GM19455 (cell line): Measurements from ENCODE around the gene KCNQ1OT1.

Experiments
- ATAC-seq: cut with Tn5 transposase; IDR thresholded peaks from one replicate; pipeline ENCODE4 v1.9.1; 2021; ENCODE audit not compliant: unreplicated experiment

KCNQ1OT1 gene

DNA sequence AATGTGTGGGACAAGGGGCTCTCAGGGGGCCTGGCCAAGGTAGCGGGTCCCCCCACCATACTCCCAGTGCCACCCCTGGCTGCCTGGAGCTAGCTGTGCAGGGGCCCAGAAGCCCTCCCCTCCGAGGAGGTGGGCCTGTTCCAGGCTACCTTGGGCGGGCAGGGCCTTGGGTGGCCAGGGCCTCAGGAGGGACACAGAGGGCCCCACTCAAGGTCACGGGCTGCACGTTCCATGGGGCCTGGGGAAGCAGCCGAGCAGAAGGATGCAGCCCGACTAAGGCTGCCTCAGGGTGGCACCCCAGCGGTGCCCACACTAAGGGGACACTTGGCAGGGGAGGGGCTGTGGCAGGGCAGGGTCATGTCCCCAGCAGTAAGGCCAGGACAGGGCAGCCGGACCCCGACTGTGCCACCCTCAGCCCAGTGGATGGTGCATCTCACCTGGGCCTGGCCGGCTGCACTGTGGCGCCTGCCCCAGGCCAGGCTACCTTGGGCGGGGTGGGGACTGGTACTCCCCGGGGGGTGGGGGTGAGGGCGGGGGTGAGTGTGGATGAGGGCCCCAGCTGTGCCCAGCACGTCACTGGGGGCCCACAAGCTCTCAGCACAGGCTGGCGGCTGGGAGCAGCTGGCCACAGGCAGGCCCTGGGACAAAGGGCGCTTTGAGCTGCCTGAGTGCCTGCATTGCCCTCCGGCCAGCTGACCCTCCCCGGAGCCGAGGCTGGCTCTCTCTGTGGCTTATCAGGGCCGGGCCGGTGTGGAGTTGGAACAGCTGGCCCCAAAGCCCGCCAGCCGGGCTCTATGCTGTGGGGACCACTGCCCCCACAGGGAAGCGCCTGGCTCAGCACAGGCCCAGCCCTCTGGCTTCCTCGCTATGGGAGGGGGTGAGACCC lies 137.9 kb downstream of the KCNQ1OT1 start:
- ATAC-seq, result no peak

DNA sequence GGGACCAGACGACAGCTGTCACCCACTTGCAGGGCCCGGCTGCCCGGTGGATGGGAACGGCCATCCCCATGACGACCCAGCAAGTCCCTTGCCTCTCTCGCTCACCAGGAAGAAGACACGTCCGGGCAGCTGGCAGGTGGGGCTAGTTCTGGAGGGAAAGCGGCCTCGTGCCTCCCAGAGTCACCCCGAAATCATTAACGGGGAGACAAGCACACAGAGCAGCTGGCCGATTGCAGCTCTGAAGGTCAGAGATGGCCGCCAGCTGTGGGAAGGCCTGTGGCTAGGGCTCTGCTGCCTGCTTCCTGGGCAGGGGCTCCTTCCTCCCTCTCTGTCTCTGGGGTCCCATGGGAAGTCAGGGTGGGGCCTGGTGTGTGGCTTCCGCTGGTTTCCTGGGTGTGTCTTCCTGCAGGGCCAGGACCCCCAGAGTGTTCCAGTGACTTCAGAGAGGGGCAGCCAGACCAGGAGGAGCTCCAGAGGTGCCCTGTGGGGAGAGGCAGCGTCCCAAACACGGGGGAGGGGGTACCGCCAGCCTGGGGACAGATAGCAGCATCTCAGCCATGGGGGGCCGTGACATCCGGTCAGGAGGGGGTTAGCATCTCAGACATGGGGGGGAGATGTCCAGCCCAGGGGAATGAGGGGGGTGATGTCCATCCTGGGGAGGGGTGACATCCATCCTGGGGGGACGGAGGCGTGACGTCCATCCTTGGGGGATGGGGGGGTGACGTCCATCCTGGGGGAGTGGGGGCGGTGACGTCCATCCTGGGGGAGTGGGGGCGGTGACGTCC lies 140.1 kb downstream of the KCNQ1OT1 start:
- ATAC-seq, result no peak

DNA sequence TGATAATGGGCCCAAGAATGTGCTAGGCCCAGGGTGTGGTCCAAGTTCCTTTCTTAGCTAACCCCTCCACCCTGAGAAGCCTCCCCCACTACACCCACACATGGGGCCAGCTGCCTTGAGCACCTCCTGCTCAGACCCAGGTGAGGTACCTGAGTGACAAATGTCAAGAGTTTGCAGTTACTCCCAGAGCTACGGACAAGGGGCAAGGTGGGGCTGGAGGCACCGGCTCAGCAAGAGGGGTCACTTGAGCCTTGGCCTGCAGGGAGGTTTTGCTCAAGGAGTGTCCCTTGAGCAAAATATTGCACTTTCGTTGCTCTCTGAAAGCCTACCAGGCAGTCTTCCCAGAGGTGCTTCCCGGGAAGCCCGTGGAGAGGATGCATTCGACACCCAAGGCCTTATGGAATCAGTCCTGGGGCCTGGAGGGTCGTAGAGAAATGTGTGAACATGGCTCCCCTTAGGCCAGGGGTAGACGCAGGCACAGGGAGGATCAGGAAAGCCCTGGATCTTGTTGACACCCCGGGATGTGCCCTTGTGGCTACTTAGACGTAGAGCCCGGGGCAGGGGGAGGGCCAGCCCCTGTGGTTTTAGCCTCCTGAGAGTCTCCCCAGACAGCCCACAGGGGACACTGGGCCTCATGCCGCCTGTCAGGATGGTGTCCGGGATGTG lies 140.8 kb downstream of the KCNQ1OT1 start:
- no peak for ATAC-seq

DNA sequence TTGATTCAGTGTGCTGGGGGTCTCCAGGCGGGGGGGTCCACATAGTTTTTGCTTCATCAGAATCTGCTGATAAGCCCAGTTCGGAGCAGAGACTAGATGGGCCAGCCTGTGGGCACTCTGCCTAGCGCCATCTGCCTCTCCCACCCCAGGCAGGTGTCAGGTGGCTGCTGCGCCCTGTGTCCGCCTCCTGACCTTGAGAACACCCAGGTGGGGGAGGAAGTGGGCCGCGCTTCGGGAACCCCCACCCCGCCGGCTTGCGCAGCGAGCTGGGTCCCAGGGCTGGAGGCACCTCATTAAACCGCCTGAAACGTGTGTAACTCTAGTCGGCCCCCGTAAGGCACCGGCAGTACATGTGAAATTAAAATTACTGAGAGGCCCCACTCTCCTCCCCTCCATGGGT lies 141.4 kb downstream of the KCNQ1OT1 start:
- ATAC-seq, result no peak
